H9 (cell line): ENCODE data around the gene FRMD4B. TPM values are rescaled to one million over a fixed set of nuclear protein-coding genes. Genes with fewer than 3 reads are reported as not detected.
A peak's percentile ranks its signal among the peaks of the same experiment; 100 is the strongest.

Experiments
- DNase-seq: peaks from one replicate; pipeline ENCODE4 v3.0.0-alpha.2; 2017
- H2AFZ ChIP-seq: one replicate; pipeline ENCODE4 v1.6.1; 2013; ENCODE audit warnings: mild to moderate bottlenecking, low read length, control low read depth, moderate library complexity
- H2AK5ac ChIP-seq: 2 replicates; pipeline ENCODE4 v1.6.1; 2013; ENCODE audit warnings: low read length, control low read depth, mixed read lengths; ENCODE audit not compliant: insufficient read length
- H2BK120ac ChIP-seq: one replicate; pipeline ENCODE4 v1.6.1; 2013; ENCODE audit warnings: low read depth, mild to moderate bottlenecking, low read length, control low read depth, inconsistent platforms; ENCODE audit not compliant: poor library complexity, severe bottlenecking
- H2BK12ac ChIP-seq: 2 replicates; pipeline ENCODE4 v1.6.1; 2013; ENCODE audit warnings: low read length, control low read depth, mixed read lengths, low read depth; ENCODE audit not compliant: insufficient read length
- H2BK15ac ChIP-seq: 2 replicates; pipeline ENCODE4 v1.6.1; 2013; ENCODE audit warnings: low read depth, low read length, control low read depth
- H2BK20ac ChIP-seq: one replicate; pipeline ENCODE4 v1.6.1; 2013; ENCODE audit warnings: low read depth, mild to moderate bottlenecking, low read length, control low read depth, inconsistent platforms; ENCODE audit not compliant: poor library complexity, severe bottlenecking
- H2BK5ac ChIP-seq: 2 replicates; pipeline ENCODE4 v1.6.1; 2013; ENCODE audit warnings: low read length, control low read depth, mixed read lengths; ENCODE audit not compliant: insufficient read length
- H3K14ac ChIP-seq: 2 replicates; pipeline ENCODE4 v1.6.1; 2013; ENCODE audit warnings: low read length, control low read depth; ENCODE audit not compliant: insufficient read depth
- H3K18ac ChIP-seq: 2 replicates; pipeline ENCODE4 v1.6.1; 2013; ENCODE audit warnings: low read depth, mild to moderate bottlenecking, mixed read lengths, low read length, control low read depth; ENCODE audit not compliant: insufficient read length
- H3K23ac ChIP-seq: 2 replicates; pipeline ENCODE4 v1.6.1; 2013; ENCODE audit warnings: low read length, control low read depth, mixed read lengths, low read depth; ENCODE audit not compliant: insufficient read length
- H3K23me2 ChIP-seq: 2 replicates; pipeline ENCODE4 v1.6.1; 2013; ENCODE audit warnings: low read depth, mild to moderate bottlenecking, mixed read lengths, low read length, control low read depth; ENCODE audit not compliant: insufficient read length, poor library complexity, severe bottlenecking
- H3K27ac ChIP-seq: 2 replicates; pipeline ENCODE4 v1.5.1; 2013; ENCODE audit warnings: low read length, control low read depth, mixed read lengths, low read depth; ENCODE audit not compliant: insufficient read length
- H3K27me3 ChIP-seq: 2 replicates; pipeline ENCODE4 v1.6.1; 2013; ENCODE audit warnings: low read length, control low read depth, inconsistent platforms; ENCODE audit not compliant: insufficient read depth
- H3K4ac ChIP-seq: 2 replicates; pipeline ENCODE4 v1.6.1; 2013; ENCODE audit warnings: low read depth, mild to moderate bottlenecking, control low read depth, inconsistent platforms, low read length, moderate library complexity
- H3K4me1 ChIP-seq: 2 replicates; pipeline ENCODE4 v1.6.1; 2013; ENCODE audit warnings: low read length, control low read depth, inconsistent platforms; ENCODE audit not compliant: insufficient read depth
- H3K4me2 ChIP-seq: 2 replicates; pipeline ENCODE4 v1.6.1; 2013; ENCODE audit warnings: low read length, control low read depth, mixed read lengths; ENCODE audit not compliant: insufficient read length, insufficient read depth
- H3K56ac ChIP-seq: 2 replicates; pipeline ENCODE4 v1.6.1; 2013; ENCODE audit warnings: low read depth, mild to moderate bottlenecking, mixed read lengths, low read length, control low read depth; ENCODE audit not compliant: insufficient read length
- H3K79me1 ChIP-seq: 2 replicates; pipeline ENCODE4 v1.6.1; 2013; ENCODE audit warnings: low read depth, mild to moderate bottlenecking, moderate library complexity, low read length, control low read depth, inconsistent platforms; ENCODE audit not compliant: insufficient read depth, poor library complexity, severe bottlenecking
- H3K79me2 ChIP-seq: 2 replicates; pipeline ENCODE4 v1.6.1; 2013; ENCODE audit warnings: low read length, control low read depth, inconsistent platforms; ENCODE audit not compliant: insufficient read depth
- H3K9ac ChIP-seq: 2 replicates; pipeline ENCODE4 v1.6.1; 2013; ENCODE audit warnings: low read length, control low read depth, mixed read lengths; ENCODE audit not compliant: insufficient read length; ENCODE audit errors: extremely low read depth
- H3K9me3 ChIP-seq: one replicate; pipeline ENCODE4 v1.6.1; 2013; ENCODE audit warnings: low read depth, low read length, inconsistent platforms; ENCODE audit not compliant: control insufficient read depth
- H3T11ph ChIP-seq: one replicate; pipeline ENCODE4 v1.6.1; 2013; ENCODE audit warnings: mild to moderate bottlenecking, low read length, control low read depth, inconsistent platforms
- H4K20me1 ChIP-seq: one replicate; pipeline ENCODE4 v1.6.1; 2013; ENCODE audit not compliant: control insufficient read depth, insufficient read length, insufficient read depth
- H4K5ac ChIP-seq: 2 replicates; pipeline ENCODE4 v1.6.1; 2013; ENCODE audit warnings: low read depth, mild to moderate bottlenecking, mixed read lengths, low read length, control low read depth; ENCODE audit not compliant: insufficient read length
- H4K8ac ChIP-seq: replicated peaks from 2 replicates; pipeline ENCODE4 v1.6.1; 2013; ENCODE audit warnings: low read length, control low read depth, mixed read lengths, low read depth; ENCODE audit not compliant: insufficient read length
- H4K91ac ChIP-seq: 2 replicates; pipeline ENCODE4 v1.6.1; 2013; ENCODE audit warnings: low read depth, mild to moderate bottlenecking, moderate library complexity, mixed read lengths, low read length, control low read depth; ENCODE audit not compliant: insufficient read length
- H3K27ac Mint-ChIP-seq, 3 experiments: 2 replicates in 2 of 3; 3 replicates in 1 of 3; pipeline ENCODE4 v1.8.0; 2020 to 2021; ENCODE audit warnings: mixed read lengths in 3 of 3, mild to moderate bottlenecking in 1 of 3, moderate library complexity in 1 of 3
- H3K27me3 Mint-ChIP-seq: 2 replicates; pipeline ENCODE4 v1.8.0; 2021; ENCODE audit warnings: low read depth, mild to moderate bottlenecking, moderate library complexity, mixed read lengths
- H3K36me3 Mint-ChIP-seq, 3 experiments: 2 replicates in 2 of 3; 3 replicates in 1 of 3; pipeline ENCODE4 v1.8.0; 2020 to 2021; ENCODE audit warnings: low read depth in 3 of 3, mixed read lengths in 3 of 3; ENCODE audit not compliant: insufficient read depth in 1 of 3
- H3K4me1 Mint-ChIP-seq, 2 experiments: 2 replicates each; pipeline ENCODE4 v1.8.0; 2020; ENCODE audit warnings: mixed read lengths in 2 of 2
- H3K4me3 Mint-ChIP-seq, 2 experiments: 2 replicates in 1 of 2; 3 replicates in 1 of 2; pipeline ENCODE4 v1.8.0; 2020 to 2021; ENCODE audit warnings: mild to moderate bottlenecking in 2 of 2, mixed read lengths in 2 of 2, moderate library complexity in 1 of 2
- H3K9me3 Mint-ChIP-seq, 2 experiments: 2 replicates in 1 of 2; 3 replicates in 1 of 2; pipeline ENCODE4 v1.8.0; 2020; ENCODE audit warnings: mild to moderate bottlenecking in 2 of 2, mixed read lengths in 2 of 2, moderate library complexity in 1 of 2
- WGBS: extraction: QIAGEN DNeasy Blood & Tissue Kit; methylation state at CpG from one replicate; pipeline ENCODE4 v1.1.7; 2013; ENCODE audit warnings: missing lambda C conversion rate, low lambda C conversion rate, mixed read lengths; ENCODE audit not compliant: insufficient read length; ENCODE audit errors: extremely low coverage; 5-methylcytosine and 5-hydroxymethylcytosine counted together
- total RNA-seq: library from RNA; stranded (reverse); gene quantifications from 2 replicates; pipeline ENCODE4 v1.2.1, GENCODE V29; 2021
- TF ChIP-seq, protein P1 (sequence below): fragments of 200-600 bp; sonication (generic); conservative IDR thresholded peaks from 3 replicates; pipeline ENCODE4 v1.8.0; 2021; ENCODE audit warnings: antibody characterized with exemption, mild to moderate bottlenecking

Gene FRMD4B
- total RNA-seq, 1 experiment from 2014 or later = 3.4 TPM

DNA sequence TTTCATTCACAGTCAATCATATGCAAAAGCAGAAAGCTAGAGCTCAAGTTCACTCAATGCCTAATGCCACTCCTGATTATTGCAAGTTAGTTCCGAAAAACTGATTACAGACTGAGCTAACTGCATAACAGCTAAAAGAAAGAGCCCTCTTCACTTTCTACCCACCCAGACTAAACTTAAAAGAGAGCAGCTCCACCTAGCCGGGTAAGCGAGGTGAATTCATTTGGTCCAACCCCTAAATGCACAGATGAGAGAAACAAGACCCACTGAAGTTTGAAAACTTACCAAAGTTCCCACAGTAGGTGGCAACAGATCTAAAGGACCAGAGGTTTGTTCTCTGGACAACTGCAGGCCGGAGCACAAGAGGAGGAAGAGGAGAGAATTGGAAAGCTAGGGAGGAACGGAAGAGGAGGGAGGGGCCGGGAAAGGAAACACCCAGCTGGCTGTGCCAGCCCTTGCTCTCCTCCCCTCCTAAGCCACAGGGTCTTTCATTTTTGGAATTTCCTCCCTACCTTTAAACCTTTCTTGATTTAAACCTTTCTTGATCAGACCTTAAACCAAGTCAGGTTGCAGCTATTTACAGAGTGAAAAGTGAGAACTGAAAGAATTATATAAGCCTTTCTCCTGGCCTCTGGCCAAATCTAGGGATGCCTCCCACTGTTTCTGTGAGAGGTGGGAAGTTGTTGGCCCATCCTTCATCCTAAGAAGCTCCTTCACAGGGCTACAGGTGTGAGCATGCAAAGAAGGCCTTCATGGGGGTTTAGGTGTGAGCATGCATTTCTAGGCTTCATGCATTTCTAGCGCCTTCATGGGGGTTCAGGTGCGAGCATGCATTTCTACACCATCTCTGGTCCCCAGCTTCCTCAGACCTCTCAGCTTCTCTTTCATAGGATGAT lies 148.8 kb downstream of the FRMD4B start:
- H4K20me1 ChIP-seq = no peaks in the 10 kb centered on the region
- Mint-ChIP-seq H3K27me3 (no peaks in the 10 kb centered on the region; the same call in 1 of the 2 replicates), H3K27ac (peak overlapping the region in 1 of 3 experiments; percentile 66; a peak in 2 of 7 replicates), H3K4me1 (peaks cover 40 to 43% of the 10 kb centered on the region in 2 experiments), H3K4me3 (no peak overlapping the region), H3K36me3 (no peaks in the 10 kb centered on the region), H3K9me3 (no peaks in the 10 kb centered on the region)
- H3K27ac ChIP-seq = no peak overlapping the region
- no peak overlapping the region for H3K14ac ChIP-seq
- no peak overlapping the region for H3K4ac ChIP-seq
- H3K23ac ChIP-seq = no peak overlapping the region
- DNase-seq = no peak
- no peaks in the 10 kb centered on the region for H3K27me3 ChIP-seq
- no peak overlapping the region for H2AFZ ChIP-seq
- H3K79me2 ChIP-seq = no peaks in the 10 kb centered on the region
- no peak overlapping the region for H3K9ac ChIP-seq
- no peak overlapping the region for H4K5ac ChIP-seq
- WGBS = no CpG with 5 or more reads among the region's 8 CpGs
- no peak overlapping the region for H2BK15ac ChIP-seq
- no peaks in the 10 kb centered on the region for H3K23me2 ChIP-seq
- no peak overlapping the region for H3K4me2 ChIP-seq
- H2BK120ac ChIP-seq = no peak overlapping the region
- peaks cover 14% of the 10 kb centered on the region; the same call in 1 of the 2 replicates for H3K4me1 ChIP-seq
- no peak overlapping the region for H3T11ph ChIP-seq
- H4K8ac ChIP-seq = no peak overlapping the region
- no peak overlapping the region for H2BK20ac ChIP-seq
- no peaks in the 10 kb centered on the region for H3K9me3 ChIP-seq
- no peak overlapping the region for H3K56ac ChIP-seq
- H2BK12ac ChIP-seq = no peak overlapping the region
- H3K18ac ChIP-seq = no peak overlapping the region
- TF ChIP-seq, protein P1, sequence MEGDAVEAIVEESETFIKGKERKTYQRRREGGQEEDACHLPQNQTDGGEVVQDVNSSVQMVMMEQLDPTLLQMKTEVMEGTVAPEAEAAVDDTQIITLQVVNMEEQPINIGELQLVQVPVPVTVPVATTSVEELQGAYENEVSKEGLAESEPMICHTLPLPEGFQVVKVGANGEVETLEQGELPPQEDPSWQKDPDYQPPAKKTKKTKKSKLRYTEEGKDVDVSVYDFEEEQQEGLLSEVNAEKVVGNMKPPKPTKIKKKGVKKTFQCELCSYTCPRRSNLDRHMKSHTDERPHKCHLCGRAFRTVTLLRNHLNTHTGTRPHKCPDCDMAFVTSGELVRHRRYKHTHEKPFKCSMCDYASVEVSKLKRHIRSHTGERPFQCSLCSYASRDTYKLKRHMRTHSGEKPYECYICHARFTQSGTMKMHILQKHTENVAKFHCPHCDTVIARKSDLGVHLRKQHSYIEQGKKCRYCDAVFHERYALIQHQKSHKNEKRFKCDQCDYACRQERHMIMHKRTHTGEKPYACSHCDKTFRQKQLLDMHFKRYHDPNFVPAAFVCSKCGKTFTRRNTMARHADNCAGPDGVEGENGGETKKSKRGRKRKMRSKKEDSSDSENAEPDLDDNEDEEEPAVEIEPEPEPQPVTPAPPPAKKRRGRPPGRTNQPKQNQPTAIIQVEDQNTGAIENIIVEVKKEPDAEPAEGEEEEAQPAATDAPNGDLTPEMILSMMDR = no peak
- H2AK5ac ChIP-seq = no peak overlapping the region
- no peaks in the 10 kb centered on the region for H3K79me1 ChIP-seq
- no peak overlapping the region for H2BK5ac ChIP-seq
- no peak overlapping the region for H4K91ac ChIP-seq
